Measurements from ENCODE around the gene DNAAF9.

The DNAAF9 gene

DNA sequence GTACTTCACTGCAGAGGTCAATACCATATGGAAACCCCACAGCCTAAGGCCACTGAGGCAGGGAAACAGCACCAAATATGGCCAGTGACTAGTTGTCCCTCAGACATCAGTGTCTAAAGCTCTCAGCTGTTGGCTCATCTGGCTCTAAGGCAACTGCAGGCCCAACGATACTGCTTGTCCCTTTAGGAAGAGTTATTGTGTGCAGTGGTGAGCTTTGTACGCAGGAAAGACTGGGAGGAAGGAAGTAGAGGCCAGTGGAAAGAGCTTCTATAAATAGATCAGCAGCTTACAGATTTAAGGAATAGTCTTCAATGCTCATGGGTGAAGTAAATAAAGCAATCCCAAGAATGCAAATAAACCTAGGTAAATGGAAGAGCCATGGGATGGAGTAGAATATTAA is 29.3 kb downstream of the DNAAF9 start:
- in situ Hi-C loops (cut with HindIII; ENCODE audit: low sequenced_read_pairs) = no loop called here

DNA sequence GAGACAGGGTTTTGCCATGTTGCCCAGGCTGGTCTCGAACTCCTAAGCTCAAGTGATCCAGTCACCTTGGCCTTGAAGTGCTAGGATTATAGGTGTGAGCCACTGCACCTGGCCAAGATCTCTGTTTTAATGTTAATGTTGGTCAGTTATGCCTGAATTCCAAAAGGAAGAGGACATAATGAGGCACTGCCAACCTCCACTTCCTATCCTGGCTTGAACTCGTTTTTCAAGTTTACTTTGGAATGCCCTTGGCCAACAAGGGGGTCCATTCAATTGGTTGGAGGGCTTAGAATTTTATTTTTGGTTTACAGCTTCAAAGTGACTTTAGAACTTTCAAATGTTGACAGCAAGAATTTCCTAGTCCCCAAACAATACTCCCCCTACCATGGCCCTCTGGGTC is 29.8 kb downstream of the DNAAF9 start:
- in situ Hi-C loops (cut with HindIII; ENCODE audit: low sequenced_read_pairs) = no loop called here

GRCh38 chr20:3374296-3374695 is 33.2 kb downstream of the DNAAF9 start:
- in situ Hi-C loops (cut with HindIII; ENCODE audit: low sequenced_read_pairs) = no loop called here

DNA sequence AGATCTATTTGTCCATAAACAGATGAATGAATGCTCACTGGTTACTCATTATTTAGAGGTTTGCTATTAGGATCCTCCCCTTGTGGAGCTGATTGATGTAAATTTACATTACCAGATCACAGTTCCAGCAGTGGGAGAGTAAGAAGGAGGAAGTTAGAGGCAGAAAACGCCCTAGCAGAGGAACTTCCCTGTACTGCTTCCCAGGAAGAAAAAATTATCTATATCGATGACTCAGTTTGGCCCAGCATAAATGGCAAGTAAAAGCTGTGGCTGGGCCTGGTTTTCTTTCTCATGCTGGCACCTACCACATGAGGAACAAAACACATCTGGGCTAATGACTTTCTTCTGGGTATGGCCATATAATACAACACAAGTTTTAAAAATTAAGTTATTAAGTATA is 35.7 kb downstream of the DNAAF9 start:
- in situ Hi-C loops (cut with HindIII; ENCODE audit: low sequenced_read_pairs) = no loop called here

DNA sequence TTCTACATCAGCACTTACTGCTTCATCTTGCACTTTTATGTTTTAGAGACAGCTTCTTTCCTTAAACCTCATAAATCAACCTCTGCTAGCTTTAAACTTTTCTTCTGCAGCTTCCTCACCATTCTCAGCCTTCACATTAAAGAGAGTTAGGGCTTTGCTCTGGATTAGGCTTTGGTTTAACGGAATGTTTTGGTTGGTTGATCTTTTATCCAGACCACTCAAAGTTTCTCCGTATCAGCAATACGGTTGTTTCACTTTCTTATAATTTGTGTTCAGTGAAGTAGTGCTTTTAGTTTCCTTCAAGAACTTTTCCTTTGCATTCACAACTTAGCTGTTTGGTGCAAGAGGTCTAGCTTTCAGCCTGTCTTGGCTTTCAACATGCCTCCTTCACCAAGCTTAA is 40.4 kb downstream of the DNAAF9 start:
- in situ Hi-C loops (cut with HindIII; ENCODE audit: low sequenced_read_pairs) = no loop called here

- in situ Hi-C loops (cut with HindIII; ENCODE audit: low sequenced_read_pairs) = no loop called here
These were observed 43.0 kb downstream of the DNAAF9 start for GRCh38 chr20:3364323-3365013.

- in situ Hi-C loops (cut with HindIII; ENCODE audit: low sequenced_read_pairs) = no loop called here
These were observed 46.7 kb downstream of the DNAAF9 start for GRCh38 chr20:3360752-3361151.

DNA sequence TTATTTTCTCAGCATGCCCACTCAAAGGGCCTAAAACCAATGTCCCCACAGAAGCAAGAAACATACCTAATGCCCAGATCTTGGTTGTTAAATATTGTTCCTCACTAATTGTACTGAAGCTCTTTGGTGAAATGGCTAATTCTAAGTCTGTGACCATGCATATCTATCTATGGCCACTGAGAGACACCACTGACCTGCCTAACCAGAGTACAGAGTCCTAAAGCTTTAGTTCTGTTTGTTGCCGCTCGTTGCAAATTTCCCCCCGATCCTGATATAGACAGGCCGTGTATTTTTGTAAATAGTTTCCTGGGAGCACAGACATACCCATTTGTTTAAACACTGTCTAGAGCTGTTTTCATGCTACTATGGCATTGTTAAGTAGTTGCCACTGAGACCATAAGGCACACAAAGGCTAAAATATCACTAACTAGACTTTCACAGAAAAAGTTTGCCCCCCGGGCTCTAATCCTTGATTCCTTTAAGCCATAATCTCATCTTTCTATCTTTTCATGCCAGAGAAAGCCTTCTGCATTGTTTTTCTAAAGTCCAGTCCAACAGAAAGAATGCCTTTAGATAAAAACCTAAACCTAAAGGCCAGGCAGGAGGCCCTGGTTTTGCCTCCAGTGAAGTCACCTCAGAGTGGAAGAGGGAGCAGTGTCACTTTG is 48.7 kb downstream of the DNAAF9 start:
- in situ Hi-C loops (cut with HindIII; ENCODE audit: low sequenced_read_pairs) = no loop called here

Measured in DLD1 (cell line).